ENCODE measurements around the gene SMAD7.

SMAD7 gene

DNA sequence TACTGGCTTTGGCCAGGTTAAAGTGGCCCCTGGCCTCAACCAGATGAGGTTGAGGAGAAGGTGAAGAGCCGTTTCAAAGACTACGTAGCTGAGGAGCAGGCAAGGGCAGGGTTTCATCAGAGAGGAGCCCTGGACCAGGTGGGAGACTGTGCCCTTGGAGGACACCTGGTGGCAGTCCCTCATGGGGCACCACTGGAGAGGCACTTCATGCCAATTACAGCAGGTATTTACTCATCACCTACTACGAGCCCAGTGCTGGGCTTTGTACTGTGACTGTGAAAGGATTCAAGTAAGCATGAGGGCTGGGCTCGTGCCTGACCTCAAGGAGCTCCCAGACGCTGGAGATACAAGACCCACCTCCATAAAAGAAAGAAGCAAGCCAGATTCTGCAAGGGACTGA lies 37.6 kb downstream of the SMAD7 start:
- no peak for DNase-seq

DNA sequence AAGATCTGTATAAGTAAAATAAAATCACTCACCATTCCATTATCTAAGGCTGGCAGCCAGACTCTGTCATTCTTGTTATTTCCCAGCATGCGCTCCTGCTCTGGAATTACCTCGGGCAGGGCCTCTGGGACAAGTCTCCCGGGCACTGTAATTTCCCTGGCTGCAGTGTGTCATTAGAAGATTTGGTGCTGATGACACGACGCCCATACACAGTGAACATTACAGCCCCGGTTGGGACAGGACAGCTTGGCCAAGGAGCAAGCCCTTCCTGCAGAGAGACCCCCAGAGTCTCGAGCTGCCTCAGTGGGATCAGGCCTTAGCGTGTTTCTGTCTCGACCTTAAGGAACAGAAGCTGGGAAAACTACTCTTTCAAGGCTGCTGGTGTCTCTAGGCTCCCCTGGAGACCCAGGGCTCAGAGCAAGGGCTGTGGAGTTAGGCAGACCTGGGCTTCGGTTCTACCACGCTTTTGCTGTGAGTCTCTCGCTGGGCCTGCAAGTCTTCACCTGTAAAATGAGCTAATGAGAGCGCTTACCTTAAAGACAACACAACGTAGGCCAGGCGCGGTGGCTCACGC lies 39.7 kb downstream of the SMAD7 start:
- DNase-seq: no peak

DNA sequence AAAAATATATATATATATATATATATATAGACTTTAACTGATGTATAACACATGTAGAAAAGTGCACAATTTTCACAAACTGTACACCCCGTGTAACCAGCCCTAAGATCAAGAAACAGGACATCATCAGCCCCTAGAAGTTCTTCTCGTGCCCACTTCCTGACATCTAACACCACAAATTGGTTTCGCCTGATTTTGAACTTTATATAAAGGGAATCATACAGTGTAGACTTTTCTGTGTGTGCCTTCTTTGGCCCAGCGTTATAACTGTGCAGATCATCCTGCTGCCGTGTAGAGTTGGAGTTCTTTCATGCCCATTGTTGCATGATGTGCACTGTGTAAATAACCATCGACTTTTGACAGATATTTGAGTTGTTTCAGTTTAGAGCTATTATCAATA lies 41.0 kb downstream of the SMAD7 start:
- no peak for DNase-seq

DNA sequence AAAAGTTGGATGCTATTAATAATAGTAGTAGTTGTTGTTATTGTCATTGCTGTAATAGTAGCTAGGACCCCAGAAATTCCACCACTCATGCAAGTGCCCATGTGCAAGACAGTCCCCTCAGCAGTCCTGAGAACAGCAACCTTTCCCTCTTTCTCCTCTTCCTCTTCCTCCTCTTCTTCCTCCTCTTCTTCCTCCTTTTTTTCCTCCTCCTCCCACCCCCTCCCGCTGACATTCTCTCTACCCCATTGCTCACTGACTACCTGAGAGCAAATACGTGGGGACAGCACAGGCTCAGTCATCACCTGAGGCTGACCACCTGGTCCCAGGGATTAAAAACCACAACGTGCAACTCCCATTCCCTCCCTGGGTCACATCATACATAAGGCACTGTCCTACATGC lies 41.8 kb downstream of the SMAD7 start:
- no peak for DNase-seq

DNA sequence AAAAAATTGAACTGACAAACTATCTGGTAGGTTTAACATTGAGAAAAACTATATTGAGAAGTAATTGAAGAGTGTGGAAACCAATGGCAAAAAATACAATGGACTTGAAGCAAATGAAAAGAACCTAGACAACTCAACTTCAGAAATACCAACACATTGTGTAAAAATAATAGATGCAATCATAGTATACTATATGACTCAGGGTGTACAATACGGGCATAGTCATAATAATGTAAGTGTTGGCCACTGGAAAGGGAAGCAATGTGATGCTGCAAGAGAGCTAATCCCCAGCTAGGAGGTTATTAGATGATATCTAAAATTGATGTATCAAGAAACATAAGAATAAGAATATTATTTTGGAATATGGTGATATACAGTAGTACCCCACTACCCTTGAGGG lies 45.3 kb downstream of the SMAD7 start:
- no peak for DNase-seq

DNA sequence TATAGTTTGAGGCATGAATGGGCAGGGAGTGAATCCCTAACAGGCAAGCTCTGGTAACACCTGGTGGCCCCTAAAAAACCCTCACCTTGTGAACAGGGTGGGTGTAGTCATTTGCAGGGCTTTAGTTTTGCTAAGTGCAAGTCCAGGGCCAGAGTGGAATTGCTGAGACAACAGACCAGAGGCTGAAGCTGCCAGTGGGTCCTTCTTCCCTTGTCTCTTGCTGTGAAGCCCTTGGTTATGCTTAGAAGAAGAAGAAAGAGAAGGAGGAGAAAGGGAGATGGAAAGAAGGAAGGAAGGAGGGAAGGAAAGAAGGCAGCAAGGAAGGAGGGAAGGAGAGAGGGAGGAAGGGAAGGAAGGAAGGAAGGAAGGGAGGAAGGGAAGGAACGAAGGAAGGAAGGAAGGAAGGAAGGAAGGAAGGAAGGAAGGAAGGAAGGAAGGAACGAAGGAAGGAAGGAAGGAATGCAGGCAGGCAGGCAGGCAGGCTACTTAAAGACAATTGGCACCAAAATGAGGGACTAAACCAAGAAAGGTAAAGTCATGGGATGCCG lies 45.8 kb downstream of the SMAD7 start:
- DNase-seq: no peak

DNA sequence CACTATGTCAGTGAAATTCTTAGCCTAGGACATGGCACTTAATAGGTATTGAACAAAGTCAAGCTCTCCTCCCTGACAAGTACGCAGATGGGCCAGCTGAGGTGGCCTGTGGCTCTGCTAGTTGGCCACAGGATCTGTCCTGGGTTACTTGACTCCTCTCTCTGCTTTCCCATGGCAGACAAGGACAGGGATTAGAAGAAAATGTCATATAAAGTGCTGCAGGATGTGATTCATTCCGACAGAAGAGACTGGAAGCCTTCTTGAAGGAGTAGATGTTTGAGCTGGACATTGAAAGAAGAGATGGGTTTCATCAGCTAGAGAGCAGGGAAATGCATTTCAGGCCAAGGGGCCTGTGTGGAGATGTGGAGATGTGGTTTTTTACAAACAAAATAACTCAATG lies 46.7 kb downstream of the SMAD7 start:
- DNase-seq: no peak

DNA sequence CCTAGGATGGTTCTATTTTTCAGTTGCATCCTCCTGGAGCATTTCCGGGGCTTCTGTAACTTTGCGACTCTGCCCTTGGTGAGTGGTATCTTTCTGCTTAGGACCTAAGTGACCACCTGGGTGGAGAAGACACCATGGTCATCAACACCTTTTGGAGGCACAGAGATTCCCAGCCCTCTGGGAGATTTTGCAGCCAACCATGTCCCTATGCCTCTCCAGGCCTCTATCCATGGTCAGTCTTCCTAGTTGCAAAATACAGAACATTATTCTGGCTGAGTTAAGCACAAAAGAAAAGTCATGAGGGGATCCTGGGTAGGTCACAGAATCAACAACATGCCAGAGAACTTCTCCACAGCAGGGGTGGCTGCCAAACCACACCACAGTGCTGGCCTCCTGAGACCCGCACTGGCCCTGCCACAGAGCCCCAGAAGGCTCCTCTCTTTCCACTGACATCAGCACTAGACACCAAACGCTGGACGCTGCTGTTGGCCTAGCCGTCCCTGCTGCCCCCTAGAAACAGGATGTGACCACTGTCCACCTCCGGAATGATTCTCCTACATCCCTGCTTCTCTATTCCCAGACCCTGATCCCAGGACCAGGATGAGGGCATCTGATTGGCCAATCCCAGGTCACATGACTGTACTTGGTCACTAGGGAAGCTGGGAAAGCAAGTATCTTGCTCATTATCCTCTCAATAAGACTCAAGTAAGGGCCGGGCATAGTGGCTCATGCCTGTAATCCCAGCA lies 47.7 kb downstream of the SMAD7 start:
- DNase-seq: no peak

DNA sequence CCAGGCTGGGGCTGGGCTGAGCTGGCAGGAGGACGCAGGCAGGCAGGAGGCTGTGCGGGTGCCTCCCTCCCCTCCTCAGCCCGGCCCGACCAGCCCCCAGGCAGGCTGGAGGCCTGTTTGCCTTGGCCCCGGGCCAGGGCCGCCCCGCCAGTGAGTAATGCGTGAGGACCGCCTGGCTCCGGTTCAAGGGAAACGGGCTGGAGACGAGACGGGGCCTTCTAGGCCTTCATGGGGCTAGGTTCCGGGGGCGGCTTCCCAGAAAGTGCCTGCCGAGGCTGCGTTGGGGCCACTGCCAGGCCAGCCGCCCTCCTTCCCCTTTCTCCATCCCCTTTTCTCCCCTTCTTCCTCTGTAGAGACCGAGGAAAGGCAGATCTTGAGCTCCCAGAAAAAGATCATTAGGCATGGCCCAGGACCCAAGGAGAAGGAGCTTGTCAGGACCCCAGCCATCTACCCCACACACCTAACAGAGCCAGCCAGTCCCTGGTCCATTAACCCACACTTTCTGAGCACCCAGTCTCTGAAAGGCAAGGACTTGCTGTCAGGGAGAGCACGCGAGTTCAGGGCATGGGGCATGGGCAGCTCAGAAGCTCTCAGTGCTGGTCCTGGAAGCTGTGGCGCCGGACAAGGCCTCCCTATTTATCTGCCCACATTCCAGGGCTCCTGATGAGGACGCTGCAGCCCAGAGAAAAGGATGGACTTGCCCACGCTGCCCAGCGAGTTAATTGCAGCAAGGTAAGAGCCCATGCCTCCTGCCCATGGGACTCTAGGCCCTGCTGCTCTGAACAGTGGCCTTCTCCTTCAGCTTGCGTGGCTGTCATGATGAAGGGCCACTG lies 48.5 kb downstream of the SMAD7 start:
- peak; percentile 49 for DNase-seq

DNA sequence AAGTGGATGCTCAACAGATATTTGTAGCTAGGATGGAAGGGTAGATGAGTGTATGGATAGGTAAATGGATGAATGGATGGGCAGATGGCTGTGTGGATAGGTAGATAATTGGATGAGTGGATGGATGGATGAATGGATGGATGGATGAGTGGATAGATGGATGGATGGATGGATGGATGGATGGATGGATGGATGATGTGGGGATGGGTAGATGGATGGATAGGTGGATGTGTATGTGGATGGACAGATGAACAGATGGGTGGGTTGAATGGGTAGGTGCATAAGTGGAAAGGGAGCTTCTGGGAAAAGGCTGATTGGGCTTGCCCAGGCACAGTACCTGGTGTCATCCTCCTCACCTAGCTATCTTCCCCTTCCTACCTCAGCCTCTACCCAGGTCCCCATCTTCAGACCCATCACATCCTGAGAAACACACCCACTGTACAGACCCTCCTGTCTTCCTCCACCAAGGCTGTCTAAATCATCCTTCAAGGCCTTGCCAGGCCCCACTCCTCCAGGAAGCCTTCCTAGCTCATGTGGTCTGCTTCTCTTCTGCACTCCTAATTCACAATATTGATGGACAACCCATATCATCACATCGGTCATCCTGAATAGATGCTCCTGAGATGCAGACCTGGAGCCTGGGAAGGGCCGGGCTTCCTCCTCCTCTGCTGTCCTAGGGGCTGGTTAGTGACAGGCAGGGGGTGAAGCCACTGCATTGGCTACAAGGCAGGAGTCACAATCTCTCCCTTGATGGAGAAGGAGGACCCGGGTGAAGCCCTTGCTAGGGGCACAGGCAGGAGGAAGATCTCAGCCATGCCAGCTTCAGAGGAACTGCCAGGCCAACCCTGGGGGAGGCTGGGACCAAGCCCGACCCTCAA lies 49.4 kb downstream of the SMAD7 start:
- no peak for DNase-seq

DNA sequence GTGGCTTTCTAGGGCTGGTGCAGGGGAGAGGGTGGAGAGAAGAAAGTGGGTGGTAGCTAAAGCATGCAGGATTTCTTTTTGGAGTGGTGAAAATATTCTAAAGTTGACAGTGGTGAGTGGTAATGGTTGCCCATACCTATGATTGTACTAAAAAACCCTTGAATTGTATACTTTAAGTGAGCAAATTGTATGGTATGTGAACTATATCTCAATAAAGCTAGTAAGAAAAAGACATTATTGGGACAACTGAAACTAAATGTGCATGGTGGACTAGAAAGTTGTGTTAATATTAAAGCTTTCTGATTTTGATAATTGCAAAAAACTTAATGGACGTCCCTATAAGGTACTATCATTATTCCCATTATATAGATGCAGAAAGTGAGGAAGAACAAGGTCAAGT lies 50.3 kb downstream of the SMAD7 start:
- no peak for DNase-seq

DNA sequence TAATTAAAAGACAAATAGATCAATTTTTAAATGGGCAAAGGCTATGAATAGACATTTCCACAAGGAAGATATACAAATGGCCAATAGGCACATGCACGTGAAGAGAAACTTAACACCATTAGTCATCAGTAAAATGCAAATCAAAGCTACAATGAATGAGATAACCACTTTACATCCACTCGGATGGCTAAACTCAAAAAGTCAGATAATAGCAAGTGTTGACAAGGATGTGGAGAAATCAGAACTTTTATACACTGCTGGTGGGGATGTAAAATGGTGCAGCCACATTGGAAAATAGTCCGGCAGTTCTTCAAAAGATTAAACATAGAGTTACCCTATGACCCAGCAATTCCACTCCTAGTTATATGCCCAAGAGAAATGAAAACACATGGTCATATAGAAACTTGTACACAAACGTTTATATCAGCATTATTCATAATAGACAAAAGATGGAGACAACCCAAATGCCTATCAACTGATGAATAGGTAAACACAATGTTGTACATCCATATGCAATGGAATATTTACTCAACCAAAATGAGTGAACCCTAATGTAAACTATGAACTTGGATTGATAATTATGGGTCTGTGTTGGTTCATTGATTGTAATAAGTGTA lies 51.1 kb downstream of the SMAD7 start:
- no peak for DNase-seq

DNA sequence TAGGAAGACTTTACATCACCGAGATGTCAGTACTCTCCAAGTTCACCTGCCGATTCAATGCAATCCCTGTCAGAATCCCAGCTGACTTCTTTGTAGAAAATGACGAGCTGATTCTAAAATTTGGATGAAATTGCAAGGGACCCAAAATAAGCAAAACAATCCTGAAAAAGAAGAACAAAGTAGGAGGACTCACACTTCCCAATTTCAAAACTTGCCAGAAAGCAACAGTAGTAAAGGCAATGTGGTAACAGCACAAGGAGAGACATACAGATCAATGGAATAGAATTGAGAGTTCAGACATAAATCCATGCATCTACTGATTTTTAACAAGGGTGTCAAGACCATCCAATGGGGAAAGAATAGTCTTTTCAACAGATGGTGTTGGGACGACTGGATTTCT lies 52.2 kb downstream of the SMAD7 start:
- no peak for DNase-seq

DNA sequence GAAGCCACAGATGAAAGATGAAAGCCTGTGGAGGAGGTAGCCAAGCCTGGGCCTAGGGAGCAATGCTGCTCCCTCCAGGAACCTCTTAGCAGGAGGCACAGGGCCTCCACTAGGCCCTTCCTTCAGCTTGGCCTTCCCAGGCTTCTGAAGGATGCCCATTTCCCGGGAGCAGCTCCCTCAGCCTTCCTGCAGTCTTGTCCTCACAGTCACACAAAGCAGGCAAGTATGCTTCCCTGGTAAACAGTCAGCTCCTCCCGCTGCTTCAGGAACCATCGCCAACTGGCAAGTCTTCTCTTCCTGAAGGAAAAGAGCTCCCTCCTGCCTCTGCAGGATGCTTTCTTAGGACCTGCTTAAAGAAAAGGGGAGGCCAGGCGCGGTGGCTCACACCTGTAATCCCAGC lies 53.2 kb downstream of the SMAD7 start:
- no peak for DNase-seq

DNA sequence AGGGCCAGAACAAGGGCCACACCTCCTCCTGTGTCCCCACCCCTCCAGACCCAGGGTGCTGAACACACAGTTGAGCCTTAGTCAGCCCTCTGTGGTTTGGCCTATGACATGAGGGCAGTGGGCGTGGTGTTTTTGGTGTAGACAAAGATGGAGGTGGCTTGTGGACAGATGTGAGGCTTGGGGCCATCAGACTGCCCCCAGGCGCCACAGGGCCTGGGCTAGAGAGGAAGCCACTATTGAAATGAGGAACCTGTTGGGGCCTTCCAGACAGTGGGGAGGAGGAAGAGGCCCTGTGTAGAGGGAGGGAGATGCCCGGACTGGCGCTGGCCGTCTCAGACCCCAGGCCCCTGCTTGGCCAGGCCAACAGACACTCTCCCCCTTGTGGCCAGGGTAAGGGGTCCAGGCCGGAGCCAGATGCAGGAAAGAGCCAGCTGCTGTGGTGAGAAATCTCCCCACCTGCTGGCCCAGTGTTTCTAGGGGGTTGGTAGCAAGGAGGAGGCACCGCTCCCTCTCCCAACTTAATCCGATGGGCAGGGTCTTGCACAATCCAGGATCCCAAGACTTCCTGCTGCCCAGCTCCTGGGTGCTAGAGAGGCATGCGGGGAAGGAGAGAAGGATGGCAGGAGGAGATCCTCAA lies 53.8 kb downstream of the SMAD7 start:
- DNase-seq: no peak

DNA sequence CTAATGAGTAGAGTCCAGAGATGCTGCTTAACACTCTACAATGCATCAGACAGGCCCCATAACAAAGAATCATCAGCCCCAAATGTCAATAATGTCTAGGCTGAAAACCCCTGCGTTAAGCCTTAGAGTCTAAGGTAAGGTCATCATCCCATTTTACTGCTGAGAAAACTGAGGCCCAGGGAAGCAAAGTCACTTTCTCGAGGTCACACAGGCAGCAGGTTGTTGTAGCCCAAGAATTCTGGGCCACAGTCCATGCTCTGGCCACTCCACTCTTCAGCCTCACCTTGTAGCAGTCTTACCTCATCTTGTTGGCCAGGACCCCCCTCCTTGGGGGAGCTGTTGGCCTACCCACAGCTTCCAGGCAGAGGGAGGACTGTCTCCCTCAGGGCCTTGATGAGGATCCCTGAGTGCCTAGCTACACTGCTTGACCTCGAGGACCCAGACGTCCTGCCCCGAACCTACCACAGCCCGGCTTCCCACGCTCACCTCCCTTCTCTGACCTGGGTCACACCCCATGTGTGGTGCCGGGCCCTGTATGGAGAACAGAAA lies 54.4 kb downstream of the SMAD7 start:
- DNase-seq: no peak

DNA sequence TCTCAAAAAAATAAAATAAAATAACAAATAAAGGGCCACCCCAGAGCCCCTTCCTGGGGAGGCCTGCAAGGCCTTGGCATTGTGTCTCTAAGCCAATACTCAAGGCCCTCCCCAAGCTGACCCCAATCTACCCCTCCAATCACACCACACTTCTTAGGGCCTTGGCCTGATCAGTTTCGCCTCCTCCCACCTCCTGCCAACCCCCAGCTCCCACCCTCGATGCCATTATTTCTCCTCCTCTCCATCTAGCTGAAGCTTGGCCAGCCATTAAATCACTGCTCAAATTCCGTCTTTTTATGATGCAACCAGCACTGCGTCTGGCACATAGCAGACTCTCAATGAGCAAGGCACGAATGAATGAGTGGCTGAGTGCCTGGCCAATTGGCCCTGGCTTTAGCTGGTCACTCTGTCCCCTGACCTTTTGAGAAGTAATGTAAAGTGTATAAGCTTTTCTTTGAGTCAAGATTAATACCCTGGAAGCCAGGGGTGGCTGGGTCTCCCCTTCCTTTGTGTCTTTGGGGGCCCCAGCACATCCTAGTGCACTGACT lies 55.9 kb downstream of the SMAD7 start:
- DNase-seq: no peak

DNA sequence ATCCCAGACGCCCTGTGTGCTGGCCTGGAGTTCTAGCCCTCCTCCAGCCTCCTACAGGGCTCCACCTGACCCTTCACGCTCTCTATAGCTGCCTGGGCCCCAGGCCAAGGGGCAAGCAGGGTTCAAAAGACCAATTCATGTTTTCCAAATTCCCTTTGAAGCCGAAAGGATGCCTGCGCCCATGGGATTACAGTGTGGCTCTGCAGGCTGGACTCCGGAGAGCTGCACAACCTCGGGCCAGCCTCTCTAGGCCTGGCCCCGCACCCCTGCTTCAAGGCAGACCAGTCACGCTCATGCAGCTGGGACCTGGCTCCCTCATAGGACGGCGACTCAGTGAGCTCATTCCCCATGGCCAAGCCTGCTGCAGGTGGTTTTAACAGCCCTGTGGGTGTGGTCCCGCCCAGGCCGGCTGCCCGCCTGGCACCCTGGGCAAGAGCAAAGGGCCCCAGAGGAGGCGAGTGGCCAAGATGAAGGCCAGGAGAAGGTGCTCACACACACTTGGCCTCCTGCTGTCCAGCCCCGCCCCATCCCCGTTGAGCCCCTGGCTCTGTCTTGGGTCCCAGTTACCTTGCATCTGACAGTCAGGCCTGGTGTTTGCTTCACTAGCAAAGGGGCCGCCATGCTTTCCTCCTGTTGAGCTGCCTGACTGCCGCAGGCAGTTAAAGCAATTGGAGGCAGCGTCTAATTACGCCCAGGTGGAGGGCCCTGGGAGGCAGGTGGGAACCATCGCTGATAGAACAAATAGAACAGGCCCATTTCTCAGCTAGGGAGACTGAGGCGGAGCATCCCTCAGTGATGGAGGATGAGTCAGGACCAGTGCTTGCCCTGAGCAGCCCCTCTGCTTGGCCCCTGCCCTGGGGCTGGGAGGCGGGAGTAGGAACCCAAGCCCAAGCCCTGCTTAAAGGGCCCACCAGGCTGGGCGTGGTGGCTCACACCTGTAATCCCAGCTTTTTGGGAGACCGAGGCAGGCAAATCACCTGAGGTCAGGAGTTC lies 56.9 kb downstream of the SMAD7 start:
- DNase-seq: no peak

DNA sequence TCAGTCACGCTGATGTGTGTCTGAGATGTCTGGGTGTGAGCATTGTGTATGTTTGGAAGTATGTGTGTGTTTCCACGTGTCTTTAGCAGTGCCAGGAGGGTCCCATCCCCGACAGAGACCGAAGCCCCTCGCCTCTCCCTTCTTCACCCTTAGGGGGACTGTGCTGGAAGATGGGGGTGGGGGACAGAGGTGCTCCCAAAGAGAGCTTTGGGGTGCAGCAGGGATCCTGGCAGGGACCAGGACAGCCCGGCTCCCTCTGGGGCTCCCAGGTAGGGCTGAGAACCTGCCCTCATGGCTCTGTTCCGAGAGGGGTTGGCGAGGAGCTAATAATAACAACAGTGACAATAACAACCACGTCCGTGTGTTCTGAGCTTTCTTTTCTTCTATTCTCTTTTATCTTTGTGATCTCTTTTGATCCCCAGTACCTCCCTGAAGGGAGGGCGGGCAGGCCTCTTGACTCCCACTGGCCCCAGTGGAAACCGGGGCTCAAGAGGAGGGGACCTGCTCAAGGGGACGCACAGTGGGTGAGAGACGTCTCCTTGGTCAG lies 57.6 kb downstream of the SMAD7 start:
- DNase-seq: no peak
